HTR-8/SVneo (cell line): Measurements from ENCODE around the gene UBE2U.

ENCODE experiments used
- DNase-seq: peaks from one replicate; pipeline ENCODE4 v3.0.0; 2011; ENCODE audit warnings: low spot score, mixed read lengths; ENCODE audit not compliant: insufficient read length
- FAIRE-seq: peaks from 2 replicates; lab custom pipeline; 2011; peaks lifted over from hg19 to GRCh38; lab: Jason Lieb, UNC

Gene UBE2U

DNA sequence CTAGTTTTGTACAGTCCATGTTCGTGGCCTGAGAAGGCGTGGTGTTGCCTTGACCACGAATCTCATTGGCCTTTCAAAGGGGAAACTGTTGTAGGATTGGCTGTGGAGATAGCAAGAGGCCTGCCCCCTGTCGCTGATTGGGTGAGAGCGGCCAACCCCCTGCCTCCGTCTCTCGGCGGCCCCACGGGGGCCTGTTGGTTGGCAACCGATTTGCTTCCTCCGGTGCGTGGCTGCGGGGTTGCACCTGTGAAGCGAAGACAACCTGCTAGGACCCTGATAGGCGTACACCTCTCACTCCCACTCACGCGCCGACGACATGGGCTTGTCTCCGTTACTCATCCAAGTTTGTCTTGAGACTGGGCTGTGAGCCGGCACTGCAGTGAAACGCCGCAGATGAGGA lies at the start of gene UBE2U:
TSS of gene UBE2U (plus strand) at position 204 of the 400 bp plus-strand sequence. CDS start 428 bp downstream, outside the sequence.
- FAIRE-seq (no peak), DNase-seq (no peak)

DNA sequence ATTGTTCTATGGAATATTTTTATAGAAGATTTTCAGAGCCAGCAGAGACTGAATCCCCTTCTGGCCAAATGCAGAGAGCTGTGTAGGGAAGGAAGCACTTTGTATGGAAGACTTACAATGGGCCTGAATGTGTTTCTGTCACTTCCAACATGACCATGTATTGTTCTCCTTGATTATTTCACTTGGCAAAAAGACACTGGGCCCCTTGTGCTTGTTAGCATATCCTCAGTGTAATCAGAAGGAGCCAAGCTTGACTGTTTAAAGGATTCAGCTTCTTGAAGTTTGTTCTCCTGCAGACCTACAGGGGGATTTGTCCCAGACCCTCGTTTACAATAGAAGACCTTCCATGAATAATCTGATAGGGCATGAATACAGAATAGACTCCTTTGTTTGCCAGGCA lies 48.1 kb upstream of the UBE2U start:
- FAIRE-seq (no peak), DNase-seq (no peak)

DNA sequence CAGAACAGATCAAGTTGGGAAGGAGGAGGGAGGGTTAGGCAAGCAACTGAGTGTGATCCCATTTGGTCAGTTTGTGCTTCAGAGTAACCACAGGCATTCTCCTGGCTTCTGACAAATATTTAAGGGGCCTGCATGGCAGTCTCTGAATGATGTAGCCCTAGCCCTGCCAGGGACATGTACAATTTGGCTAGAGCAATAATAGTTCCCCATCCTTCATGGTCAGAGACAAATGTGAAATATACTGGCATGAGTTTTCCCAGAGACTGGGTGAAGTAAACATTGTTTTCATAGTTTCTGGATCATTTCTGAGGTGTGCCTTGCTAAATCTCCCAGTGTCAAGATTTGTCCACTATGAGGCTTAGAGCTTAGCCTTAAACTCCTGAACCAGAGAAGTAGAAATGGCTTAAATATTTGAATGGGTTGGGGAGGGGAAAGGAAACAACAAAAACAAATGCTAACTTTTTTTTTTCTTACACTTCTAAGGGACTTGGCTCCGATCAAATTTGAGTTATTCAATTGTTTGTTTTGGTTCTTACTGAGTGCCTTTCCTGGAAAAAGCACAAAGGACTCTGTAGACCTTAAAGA lies 42.0 kb upstream of the UBE2U start:
- FAIRE-seq (no peak), DNase-seq (no peak)

DNA sequence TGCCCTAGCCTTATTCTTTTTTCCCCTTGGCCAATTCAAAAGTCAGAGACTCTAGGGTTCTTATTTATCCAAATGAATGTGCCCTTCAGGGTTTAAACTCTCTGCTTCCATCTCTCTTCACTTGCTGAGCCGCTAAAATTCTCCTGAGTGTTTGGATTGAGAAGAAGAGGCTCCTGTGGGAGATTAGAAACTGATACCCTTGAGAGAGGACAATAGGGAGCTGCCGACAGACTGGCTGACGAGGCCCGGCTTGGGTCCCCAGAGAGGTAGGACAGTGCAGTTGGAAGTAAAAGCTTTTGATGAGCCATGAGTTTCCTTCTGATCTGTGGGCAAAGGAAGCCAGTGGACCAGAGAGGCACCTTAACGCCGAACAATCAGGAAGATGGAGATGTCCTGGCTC lies 41.3 kb upstream of the UBE2U start:
- FAIRE-seq (no peak), DNase-seq (no peak)

DNA sequence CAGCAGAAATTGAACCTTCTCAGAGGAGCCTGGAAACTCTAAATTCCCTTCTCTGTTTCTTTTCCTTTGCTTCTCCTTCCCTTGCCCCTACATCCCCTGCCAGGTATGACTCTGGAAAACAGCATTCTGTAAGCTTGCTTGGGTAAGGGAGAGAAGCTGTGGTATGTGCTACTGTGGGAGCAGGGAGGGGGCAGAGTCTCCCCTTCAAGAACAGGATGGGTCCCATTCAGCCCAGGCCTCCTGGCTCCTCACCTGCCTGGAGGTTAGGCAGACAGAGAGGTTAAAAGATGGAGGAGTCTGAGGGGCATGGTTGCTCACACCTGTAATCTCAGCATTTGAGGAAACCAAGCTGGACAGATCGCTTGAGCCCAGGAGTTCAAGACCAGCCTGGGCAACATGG lies 40.6 kb upstream of the UBE2U start:
- no peak for FAIRE-seq
- DNase-seq, result no peak

DNA sequence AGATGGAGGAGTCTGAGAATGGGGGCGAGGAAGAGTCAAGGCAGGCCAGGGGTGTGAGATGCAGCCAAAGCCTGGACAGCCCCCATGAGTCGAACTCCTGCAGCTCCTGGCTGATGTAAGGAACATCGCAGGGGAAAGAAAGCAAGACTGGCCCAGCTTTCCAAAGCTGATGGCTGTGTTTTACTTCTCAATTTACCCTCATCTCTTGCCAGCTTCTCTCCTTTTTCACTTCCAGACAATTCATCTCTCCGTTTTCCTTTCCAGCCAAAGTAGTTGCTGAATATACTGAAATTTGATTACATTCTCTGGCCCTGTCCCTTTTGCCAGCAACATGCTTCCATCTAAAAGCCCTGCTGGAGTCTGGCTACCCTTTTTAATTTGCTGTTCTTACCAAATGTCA lies 40.0 kb upstream of the UBE2U start:
- FAIRE-seq (no peak), DNase-seq (no peak)

DNA sequence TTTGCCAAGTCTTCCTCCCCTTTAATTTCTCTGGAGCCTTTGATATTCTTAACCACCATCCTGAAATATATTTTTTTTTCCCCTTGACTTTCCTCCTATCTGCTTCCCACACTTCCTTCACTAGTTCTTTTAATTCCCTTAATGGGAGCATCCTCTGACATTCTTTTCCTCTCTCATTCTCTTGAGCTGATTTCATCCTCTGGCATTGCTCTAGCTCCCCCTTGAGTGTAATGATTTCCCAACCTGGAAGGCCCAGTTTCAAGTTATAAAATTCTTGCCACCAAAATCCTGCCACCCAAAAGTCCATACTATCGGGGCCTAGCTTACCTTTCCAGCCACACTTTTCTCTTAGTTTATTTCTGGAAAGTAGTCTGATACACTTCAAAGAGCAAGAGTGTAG lies 39.5 kb upstream of the UBE2U start:
- no peak for FAIRE-seq
- DNase-seq, result no peak

GRCh38 chr1:64166629-64167028 lies 36.8 kb upstream of the UBE2U start:
- DNase-seq (no peak), FAIRE-seq (no peak)

GRCh38 chr1:64167176-64167575 lies 36.2 kb upstream of the UBE2U start:
- DNase-seq (no peak), FAIRE-seq (no peak)

- no peak for DNase-seq
- no peak for FAIRE-seq
These were observed 32.2 kb upstream of the UBE2U start for GRCh38 chr1:64171246-64171645.

- no peak for FAIRE-seq
These were observed 31.6 kb upstream of the UBE2U start for GRCh38 chr1:64171797-64172281.

DNA sequence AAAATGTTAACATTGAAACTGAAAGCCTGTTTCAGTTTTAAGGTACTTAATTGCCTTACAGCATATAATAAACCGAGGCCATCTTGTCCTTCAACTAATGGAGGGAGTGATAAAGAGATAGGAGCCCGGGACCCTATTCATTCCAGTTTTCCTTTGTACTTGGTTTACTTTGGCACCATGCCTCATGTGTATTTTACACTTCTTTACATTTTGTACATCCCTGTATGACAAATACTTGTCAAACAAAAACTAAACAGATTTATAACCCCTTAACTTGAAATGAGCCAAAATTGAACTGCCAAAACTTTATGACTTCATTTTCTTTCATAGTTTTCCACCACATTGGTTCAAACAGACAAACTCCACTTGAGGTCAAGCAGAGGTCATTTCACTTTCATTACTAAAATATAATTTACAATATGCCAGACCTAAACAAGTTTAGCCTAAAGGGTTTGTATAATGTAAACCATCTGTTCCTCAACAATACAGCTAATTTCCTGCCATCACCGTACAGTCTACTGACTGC lies 30.9 kb upstream of the UBE2U start:
- DNase-seq (no peak), FAIRE-seq (no peak)

More at GRCh38 chr1:64171797-64172281, 31.6 kb upstream of the UBE2U start:
- DNase-seq, result no peak

DNA sequence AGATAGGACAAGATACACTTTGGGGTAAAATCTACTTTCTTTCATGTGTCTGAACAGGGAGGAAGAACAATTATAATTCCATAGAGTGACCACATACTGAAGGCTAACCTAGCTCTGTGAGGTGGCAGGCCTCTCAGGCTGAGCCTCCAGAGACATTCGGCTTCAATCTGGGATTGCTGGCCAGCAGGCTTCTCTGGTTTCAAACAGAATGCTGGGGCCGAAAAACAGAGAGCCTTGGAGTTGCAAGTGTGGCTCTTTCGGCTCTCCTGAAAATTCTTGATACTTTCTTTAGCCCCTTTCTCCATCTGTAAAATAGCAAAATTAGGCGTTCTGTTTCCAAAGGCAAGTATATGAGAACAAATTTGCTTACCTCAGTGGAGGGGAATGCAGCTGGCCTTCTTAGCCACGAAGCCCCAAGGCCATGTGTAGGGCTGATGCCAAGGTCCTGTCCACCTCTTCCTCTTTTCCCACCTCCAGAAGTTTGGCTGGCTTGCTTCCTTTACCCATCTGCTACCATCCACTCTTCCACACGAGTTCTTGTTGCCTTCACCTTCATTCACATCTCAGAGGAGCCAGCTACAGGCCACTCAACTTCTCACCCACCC lies 30.0 kb upstream of the UBE2U start:
- no peak for DNase-seq
- no peak for FAIRE-seq

DNA sequence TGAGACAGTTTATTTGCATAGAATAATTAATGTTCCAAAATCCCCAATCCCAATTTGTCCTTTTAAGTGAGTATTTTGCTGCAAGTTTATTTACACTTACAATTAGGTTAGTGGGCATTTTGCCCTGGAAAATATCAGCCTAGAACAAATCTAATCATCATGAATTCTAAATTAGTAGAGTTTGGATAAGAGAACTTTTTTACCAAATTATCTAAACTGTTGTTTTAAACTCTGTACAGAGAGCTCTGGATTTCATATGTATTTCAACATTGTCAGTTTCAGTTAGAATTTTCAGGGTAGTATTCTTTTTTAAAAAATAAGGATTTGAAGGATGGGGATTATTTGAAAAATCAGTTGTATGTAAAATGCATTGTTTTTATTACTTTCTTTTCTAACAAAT lies 27.8 kb upstream of the UBE2U start:
- FAIRE-seq (no peak), DNase-seq (no peak)

GRCh38 chr1:64176659-64177058 lies 26.8 kb upstream of the UBE2U start:
- no peak for DNase-seq
- no peak for FAIRE-seq

GRCh38 chr1:64179588-64179987 lies 23.8 kb upstream of the UBE2U start:
- no peak for FAIRE-seq
- DNase-seq, result no peak

- no peak for DNase-seq
- no peak for FAIRE-seq
These were observed 21.2 kb upstream of the UBE2U start for GRCh38 chr1:64182207-64182606.

DNA sequence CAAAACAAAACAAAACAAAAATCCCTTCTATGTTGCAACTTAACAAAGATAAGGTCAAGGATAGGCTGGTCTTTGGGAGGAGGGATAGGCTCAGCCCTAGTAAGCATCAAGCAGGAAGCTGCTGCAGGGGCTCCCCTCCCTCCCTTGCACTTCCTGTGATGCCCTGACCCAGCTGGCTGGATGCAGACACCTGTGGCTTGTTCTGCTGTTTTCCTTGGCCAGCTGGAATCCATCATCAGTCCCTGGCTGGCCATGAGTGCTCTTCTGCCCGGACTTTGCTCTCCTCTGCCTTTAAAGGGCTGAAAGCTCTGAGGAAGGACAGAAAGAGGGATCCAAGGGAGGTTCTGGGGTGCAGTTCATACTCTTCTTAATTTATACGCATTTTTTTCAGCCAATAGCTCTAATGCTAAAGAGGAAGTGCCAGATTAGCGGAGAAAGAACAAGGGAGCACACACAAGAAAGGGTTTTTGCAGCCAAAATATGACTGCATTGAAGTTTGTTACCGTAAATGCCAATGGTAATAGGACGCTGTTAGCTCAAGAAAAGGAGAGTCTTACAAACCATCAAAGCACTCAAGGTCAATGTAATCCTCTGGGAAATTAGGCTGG lies 19.9 kb upstream of the UBE2U start:
- no peak for FAIRE-seq

DNA sequence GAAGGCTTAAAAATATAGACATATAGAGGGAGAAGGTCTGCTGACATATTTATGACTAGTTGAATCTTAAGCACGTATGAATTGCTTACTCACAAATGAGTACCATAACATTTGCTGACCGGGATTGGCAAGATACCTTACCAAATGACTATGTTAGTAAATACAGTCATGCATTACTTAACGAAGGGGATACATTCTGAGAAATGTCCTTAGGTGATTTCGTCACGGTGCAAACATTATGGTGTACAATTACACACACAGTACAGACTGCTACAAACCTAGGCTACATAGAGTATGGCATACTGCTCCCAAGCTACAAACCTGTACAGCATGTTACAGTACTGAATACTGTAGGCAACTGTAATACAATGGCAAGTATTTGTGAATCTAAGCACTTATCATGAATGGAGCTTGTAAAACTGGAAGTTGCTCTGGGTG lies 19.4 kb upstream of the UBE2U start:
- FAIRE-seq (peak; percentile 90), DNase-seq (peak; percentile 15)

More for the DNA sequence above, 19.9 kb upstream of the UBE2U start:
- DNase-seq, result no peak

DNA sequence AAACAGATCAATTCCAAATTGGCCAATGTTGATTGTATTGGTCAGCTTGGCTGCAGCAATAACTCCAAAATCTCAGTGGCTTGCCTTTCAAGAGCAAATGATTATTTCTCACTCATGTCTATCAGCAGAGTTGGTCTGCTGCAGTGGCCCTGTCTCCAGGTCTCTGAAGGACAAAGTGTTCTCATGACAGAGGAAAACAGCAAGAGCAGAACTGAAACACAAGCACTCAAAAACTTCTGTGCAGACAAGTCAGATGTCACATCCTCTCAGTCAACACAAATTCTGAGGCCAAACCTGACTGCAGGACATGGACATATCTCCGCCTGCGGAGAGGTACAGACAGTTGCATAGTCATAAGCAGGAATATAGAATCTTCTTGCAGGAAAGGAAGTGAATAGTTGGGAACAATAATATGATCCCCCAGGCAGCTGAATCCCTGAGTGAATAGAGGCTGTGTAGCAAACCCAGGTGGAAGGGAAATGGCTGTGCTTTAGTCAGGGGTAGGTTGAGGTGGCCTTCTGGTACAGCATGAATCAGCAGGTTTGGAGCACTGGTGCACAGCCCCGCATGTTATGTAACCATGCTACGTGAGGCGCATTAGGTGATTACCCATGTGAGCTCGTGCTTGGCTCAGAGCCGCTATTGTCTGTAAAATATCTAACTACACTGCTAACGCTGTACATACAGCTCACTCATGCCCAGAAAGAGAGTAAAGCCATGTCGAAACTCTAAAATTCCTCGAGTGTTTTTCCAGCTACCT lies 17.1 kb upstream of the UBE2U start:
- DNase-seq (no peak), FAIRE-seq (no peak)

DNA sequence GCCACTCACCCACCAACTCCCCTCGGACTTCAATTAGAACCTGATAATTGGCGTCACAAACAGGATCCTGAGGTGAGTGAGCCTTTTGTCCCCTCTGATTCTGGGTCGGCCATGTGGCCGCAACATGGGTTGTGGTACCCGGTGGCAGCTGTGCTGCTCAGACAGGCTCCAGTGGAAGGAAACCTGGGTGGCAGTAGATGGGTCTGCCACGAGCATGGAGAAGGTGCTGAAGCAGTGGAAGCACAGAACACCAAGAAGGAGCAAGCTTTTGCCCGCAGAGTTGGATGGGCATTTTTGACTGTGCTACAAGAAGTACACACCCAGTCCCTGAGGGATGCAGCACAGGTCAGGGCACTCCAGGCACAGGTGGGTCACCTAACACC lies 16.5 kb upstream of the UBE2U start:
- FAIRE-seq, result no peak
- no peak for DNase-seq
